ENCODE data around the gene GGT7.
"Not testable (repeated sequence)": the region's sequence is repeated elsewhere in the genome, so short reads cannot be mapped to it uniquely, and the experiment has no call there.

The GGT7 gene

GRCh38 chr20:34834459-34834893, 38.2 kb downstream of the GGT7 start:
- DNase-seq: no peak

- DNase-seq: no peak
These were observed 40.7 kb downstream of the GGT7 start for GRCh38 chr20:34831936-34832335.

- DNase-seq: no peak
These were observed 43.5 kb downstream of the GGT7 start for GRCh38 chr20:34829191-34829590.

- DNase-seq: peak; percentile 52
These were observed 46.9 kb downstream of the GGT7 start, which contains the start of gene NCOA6 for GRCh38 chr20:34825530-34826362. TSS of gene NCOA6 (minus strand) at chr20:34825651. CDS start at chr20:34782355, 43,296 bp downstream.

- peak; percentile 45 for DNase-seq
These were observed 47.7 kb downstream of the GGT7 start for GRCh38 chr20:34824806-34825529.

- DNase-seq: no peak
These were observed 48.2 kb downstream of the GGT7 start for GRCh38 chr20:34824452-34824805.

GRCh38 chr20:34824026-34824425, 48.6 kb downstream of the GGT7 start:
- DNase-seq: no peak

GRCh38 chr20:34820805-34821578, 51.7 kb downstream of the GGT7 start:
- no peak for DNase-seq

GRCh38 chr20:34817801-34818200, 54.9 kb downstream of the GGT7 start:
- no peak for DNase-seq

- DNase-seq: no peak
These were observed 55.6 kb downstream of the GGT7 start for GRCh38 chr20:34817072-34817471.

- no peak for DNase-seq
These were observed 57.0 kb downstream of the GGT7 start for GRCh38 chr20:34815636-34816035.

- DNase-seq: no peak
These were observed 64.1 kb downstream of the GGT7 start for GRCh38 chr20:34808583-34808982.

- not testable (repeated sequence) for DNase-seq
These were observed 64.7 kb downstream of the GGT7 start for GRCh38 chr20:34807944-34808465.

GRCh38 chr20:34806255-34806654, 66.4 kb downstream of the GGT7 start:
- DNase-seq: no peak

- no peak for DNase-seq
These were observed 73.8 kb downstream of the GGT7 start for GRCh38 chr20:34798871-34799270.

GRCh38 chr20:34798328-34798727, 74.3 kb downstream of the GGT7 start:
- DNase-seq: no peak

- no peak for DNase-seq
These were observed 75.4 kb downstream of the GGT7 start for GRCh38 chr20:34797012-34797995.
